Large intestine (tissue), 3 donors: ENCODE results near the gene ACTR6. TPM values are rescaled to one million over a fixed set of nuclear protein-coding genes. Genes with fewer than 3 reads are reported as not detected.
A peak's percentile ranks its signal among the peaks of the same experiment; 100 is the strongest.
"Not testable (repeated sequence)": the region's sequence is repeated elsewhere in the genome, so short reads cannot be mapped to it uniquely, and the experiment has no call there.

Experiments used
- DNase-seq, 2 donors: peaks; one replicate each; pipeline versions ENCODE4 v3.0.0 to v3.0.0-alpha.2; 2013
- H3K27ac ChIP-seq: one replicate; pipeline ENCODE4 v1.5.1; 2013; ENCODE audit warnings: low read length
- H3K27me3 ChIP-seq: 2 replicates; pipeline ENCODE4 v1.6.1; 2013; ENCODE audit warnings: low read length; ENCODE audit not compliant: control insufficient read depth, insufficient read depth
- H3K36me3 ChIP-seq: 2 replicates; pipeline ENCODE4 v1.6.1; 2013; ENCODE audit warnings: low read length; ENCODE audit not compliant: control insufficient read depth, insufficient read depth
- H3K4me1 ChIP-seq: one replicate; pipeline ENCODE4 v1.6.1; 2013; ENCODE audit warnings: low read length; ENCODE audit not compliant: control insufficient read depth, insufficient read depth
- H3K4me3 ChIP-seq: one replicate; pipeline ENCODE4 v1.5.1; 2013; ENCODE audit warnings: low read length
- H3K9me3 ChIP-seq: one replicate; pipeline ENCODE4 v1.6.1; 2013; ENCODE audit warnings: mild to moderate bottlenecking, low read depth, low read length, moderate library complexity; ENCODE audit not compliant: control insufficient read depth
- WGBS: methylation state at CpG from one replicate; pipeline ENCODE4 v1.1.5; 2013; ENCODE audit warnings: low lambda C conversion rate; ENCODE audit not compliant: insufficient coverage; 5-methylcytosine and 5-hydroxymethylcytosine counted together
- polyA plus RNA-seq: library from polyadenylated mRNA; unstranded; fragments of 120-200 nt; gene quantifications from one replicate; pipeline ENCODE4 v1.2.1, GENCODE V29; 2013

ACTR6 gene
- polyA plus RNA-seq, 1 donor, result 27.9 TPM

- no peak overlapping the region for H3K4me3 ChIP-seq
- no peak overlapping the region for H3K27ac ChIP-seq
- H3K9me3 ChIP-seq, result no peaks in the 10 kb centered on the region
- 80% methylated on average over 2 of the region's 5 CpGs for WGBS
- no peaks in the 10 kb centered on the region for H3K27me3 ChIP-seq
- DNase-seq, result no peak
- peaks cover 11% of the 10 kb centered on the region for H3K4me1 ChIP-seq
- H3K36me3 ChIP-seq, result peaks cover 24% of the 10 kb centered on the region
Observed at GRCh38 chr12:100219328-100220109, 18.9 kb downstream of the ACTR6 start.

DNA sequence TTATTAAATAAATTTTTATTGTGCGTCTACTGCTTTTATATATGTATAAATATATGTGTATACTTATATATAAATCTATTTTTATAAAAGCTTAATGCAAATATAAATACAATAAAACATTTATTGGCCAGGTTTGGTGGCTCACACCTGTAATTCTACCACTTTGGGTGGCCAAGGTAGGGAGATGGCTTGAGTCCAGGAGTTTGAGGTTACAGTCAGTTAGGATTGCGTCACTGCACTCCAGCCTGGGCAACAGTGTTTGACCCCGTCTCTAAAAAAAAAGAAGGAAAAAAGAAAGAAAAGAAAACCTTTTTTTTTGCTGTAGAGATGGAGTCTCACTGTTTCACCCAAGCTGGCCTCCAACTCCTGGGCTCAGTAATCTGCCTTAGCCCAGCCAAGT, 20.9 kb downstream of the ACTR6 start:
- H3K27me3 ChIP-seq, result no peaks in the 10 kb centered on the region
- H3K9me3 ChIP-seq, result no peaks in the 10 kb centered on the region
- H3K4me3 ChIP-seq, result no peak overlapping the region
- peaks cover 28% of the 10 kb centered on the region for H3K36me3 ChIP-seq
- 100% methylated on average over 2 of the region's 3 CpGs for WGBS
- H3K27ac ChIP-seq, result no peak overlapping the region
- no peak for DNase-seq
- peaks cover 9% of the 10 kb centered on the region for H3K4me1 ChIP-seq

DNA sequence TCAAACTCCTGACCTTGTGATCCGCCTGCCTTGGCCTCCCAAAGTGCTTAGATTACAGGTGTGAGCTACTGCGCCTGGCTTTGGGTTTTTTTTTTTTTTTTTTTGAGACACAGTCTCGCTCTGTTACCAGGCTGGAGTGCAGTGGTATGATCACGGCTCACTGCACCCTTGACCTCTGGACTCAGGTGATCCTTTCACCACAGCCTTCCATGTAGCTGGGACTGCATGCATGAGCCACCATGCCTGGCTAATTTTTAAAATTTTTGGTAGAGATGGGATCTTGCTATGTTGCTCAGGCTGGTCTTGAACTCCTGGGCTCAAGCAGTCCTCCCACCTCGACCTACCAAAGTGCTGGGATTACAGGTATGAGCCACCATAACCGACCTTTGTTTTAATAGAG, 21.6 kb downstream of the ACTR6 start:
- H3K9me3 ChIP-seq, H3K27me3 ChIP-seq, H3K4me1 ChIP-seq, H3K4me3 ChIP-seq, DNase-seq, H3K27ac ChIP-seq: not testable (repeated sequence)
- peaks cover 28% of the 10 kb centered on the region for H3K36me3 ChIP-seq
- no CpG with 5 or more reads among the region's 6 CpGs for WGBS

DNA sequence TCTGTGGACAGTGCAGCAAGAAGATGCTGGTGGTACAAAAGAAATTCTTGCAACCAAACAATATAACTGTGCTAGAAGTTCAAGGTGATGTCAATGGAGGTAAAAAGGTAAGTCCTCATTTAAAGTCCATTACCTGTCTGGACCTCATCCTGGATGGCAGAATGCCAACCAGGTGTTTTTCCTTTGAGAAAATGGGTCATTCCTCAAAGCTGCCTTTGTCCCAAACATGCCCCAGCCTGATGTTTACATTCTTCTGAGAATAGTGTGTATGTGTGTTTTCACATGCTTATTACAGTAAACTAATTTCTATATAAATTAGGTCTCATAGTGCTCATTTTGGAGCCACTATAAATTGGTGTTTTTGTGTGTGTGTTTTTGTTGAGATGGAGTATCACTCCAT, 24.9 kb downstream of the ACTR6 start:
- H3K4me1 ChIP-seq, result no peaks in the 10 kb centered on the region
- no peak for DNase-seq
- no peaks in the 10 kb centered on the region for H3K9me3 ChIP-seq
- no peaks in the 10 kb centered on the region for H3K27me3 ChIP-seq
- H3K4me3 ChIP-seq, result no peak overlapping the region
- peaks cover 18% of the 10 kb centered on the region for H3K36me3 ChIP-seq
- no peak overlapping the region for H3K27ac ChIP-seq

DNA sequence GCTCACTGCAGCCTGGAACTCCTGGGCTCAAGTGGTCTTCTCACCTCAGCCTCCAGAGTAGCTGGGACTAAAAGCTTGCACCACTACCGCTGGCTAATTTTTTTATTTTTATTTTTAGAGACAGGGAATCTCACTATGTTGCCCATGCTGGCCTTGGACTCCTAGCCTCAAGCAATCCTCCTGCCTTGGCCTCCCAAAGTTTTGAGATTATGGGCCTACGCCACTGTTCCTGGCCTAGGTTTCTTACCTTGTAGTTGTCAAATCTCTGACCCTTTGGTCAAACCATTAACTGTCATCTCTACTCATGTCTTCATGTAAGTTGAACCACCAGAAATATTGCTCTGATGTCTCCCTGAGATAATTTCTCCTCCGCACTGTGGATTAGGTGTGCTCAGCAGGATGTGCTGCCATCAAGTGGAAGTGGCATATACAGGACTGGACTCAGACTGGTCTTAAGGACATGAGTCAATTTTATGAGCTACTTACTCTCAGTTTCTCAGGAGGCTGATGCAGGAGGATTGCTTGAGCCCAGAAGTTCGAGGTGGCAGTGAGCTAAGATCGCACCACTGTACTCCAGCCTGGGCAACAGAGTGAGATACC, 28.5 kb downstream of the ACTR6 start:
- DNase-seq, result peak; percentile 31 to 49
- H3K4me3 ChIP-seq, result no peak overlapping the region
- no peaks in the 10 kb centered on the region for H3K27me3 ChIP-seq
- no peaks in the 10 kb centered on the region for H3K4me1 ChIP-seq
- WGBS, result no CpG with 5 or more reads among the region's 5 CpGs
- H3K9me3 ChIP-seq, result no peaks in the 10 kb centered on the region
- H3K36me3 ChIP-seq, result peaks cover 5% of the 10 kb centered on the region
- no peak overlapping the region for H3K27ac ChIP-seq

GRCh38 chr12:100229876-100230275, 29.3 kb downstream of the ACTR6 start:
- Histone ChIP-seq H3K4me3 (no peak overlapping the region), H3K27ac (no peak overlapping the region), H3K4me1 (no peaks in the 10 kb centered on the region), H3K27me3 (no peaks in the 10 kb centered on the region), H3K36me3 (peaks cover 5% of the 10 kb centered on the region), H3K9me3 (no peaks in the 10 kb centered on the region)
- no peak for DNase-seq
- no CpG with 5 or more reads among the region's 4 CpGs for whole genome bisulfite sequencing

- H3K4me3 ChIP-seq, H3K27ac ChIP-seq, DNase-seq, H3K36me3 ChIP-seq, H3K27me3 ChIP-seq, H3K9me3 ChIP-seq, H3K4me1 ChIP-seq: not testable (repeated sequence)
- 88% methylated on average over 1 of the region's 3 CpGs for WGBS
Observed at GRCh38 chr12:100231873-100232272, 31.3 kb downstream of the ACTR6 start.

GRCh38 chr12:100234166-100234565, 33.6 kb downstream of the ACTR6 start:
- Histone ChIP-seq H3K4me3 (no peak overlapping the region), H3K27ac (no peak overlapping the region), H3K9me3 (no peaks in the 10 kb centered on the region), H3K4me1 (peaks cover 3% of the 10 kb centered on the region), H3K27me3 (no peaks in the 10 kb centered on the region), H3K36me3 (no peaks in the 10 kb centered on the region)
- no peak for DNase-seq
- 71% methylated on average over 1 of the region's 3 CpGs for WGBS

- H3K4me1 ChIP-seq, result peaks cover 3% of the 10 kb centered on the region
- H3K27me3 ChIP-seq, result no peaks in the 10 kb centered on the region
- 89% methylated on average over 1 of the region's 7 CpGs for WGBS
- H3K9me3 ChIP-seq, result no peaks in the 10 kb centered on the region
- H3K27ac ChIP-seq, result no peak overlapping the region
- no peak overlapping the region for H3K4me3 ChIP-seq
- no peak for DNase-seq
- H3K36me3 ChIP-seq, result no peaks in the 10 kb centered on the region
Observed at GRCh38 chr12:100234591-100235304, 34.1 kb downstream of the ACTR6 start.

GRCh38 chr12:100238801-100239200, 38.2 kb downstream of the ACTR6 start:
- H3K4me3 ChIP-seq, result no peak overlapping the region
- H3K27ac ChIP-seq, result peak overlapping the region; percentile 58
- H3K4me1 ChIP-seq, result peaks cover 3% of the 10 kb centered on the region
- DNase-seq, result peak; percentile 44 to 51
- no CpG with 5 or more reads among the region's 3 CpGs for WGBS
- H3K9me3 ChIP-seq, result no peaks in the 10 kb centered on the region
- H3K36me3 ChIP-seq, result no peaks in the 10 kb centered on the region
- no peaks in the 10 kb centered on the region for H3K27me3 ChIP-seq
